Common myeloid progenitor, CD34-positive (primary cell): Measurements from ENCODE around the gene GRIK2.

ENCODE experiments used
- CTCF ChIA-PET: fragments of 350-600 bp; sonication (Branson Sonifier 250); formaldehyde crosslinking; loops from one replicate; lab custom pipeline; 2021; ENCODE audit warnings: antibody characterized with exemption; lab: Charles Lee
- POLR2A ChIA-PET: fragments of 350-600 bp; sonication (Branson Sonifier 250); formaldehyde crosslinking; loops from one replicate; lab custom pipeline; 2021; ENCODE audit warnings: antibody characterized with exemption; lab: Charles Lee
- DNase-seq, 3 donors: peaks; one replicate each; pipeline versions ENCODE4 v3.0.0 to v3.0.0-alpha.2; 2013
- H3K27ac ChIP-seq, 2 experiments: 1 replicate in 1 of 2; 2 replicates in 1 of 2; pipeline ENCODE4 v1.7.0; 2013; ENCODE audit warnings: inconsistent platforms in 2 of 2, low read length in 2 of 2, mild to moderate bottlenecking in 2 of 2, low read depth in 1 of 2, moderate library complexity in 1 of 2; ENCODE audit not compliant: severe bottlenecking in 2 of 2, insufficient read depth in 1 of 2, poor library complexity in 1 of 2
- H3K27me3 ChIP-seq, 5 experiments: replicated peaks in 2 of 5; 1 replicate in 3 of 5; 2 replicates in 2 of 5; pipeline versions ENCODE4 v1.6.1 to v1.7.0; 2013; ENCODE audit warnings: low read length in 4 of 5, mild to moderate bottlenecking in 2 of 5, moderate library complexity in 2 of 5, inconsistent platforms in 1 of 5; ENCODE audit not compliant: insufficient read depth in 5 of 5, control insufficient read depth in 4 of 5
- H3K36me3 ChIP-seq, 4 experiments: 1 replicate in 2 of 4; 2 replicates in 2 of 4; pipeline versions ENCODE4 v1.6.1 to v1.7.0; 2013; ENCODE audit warnings: low read length in 3 of 4, control low read depth in 1 of 4, mild to moderate bottlenecking in 1 of 4; ENCODE audit not compliant: control insufficient read depth in 4 of 4, insufficient read depth in 4 of 4
- H3K4me1 ChIP-seq, 4 experiments: 1 replicate in 3 of 4; 2 replicates in 1 of 4; pipeline versions ENCODE4 v1.6.1 to v1.7.1; 2013; ENCODE audit warnings: low read length in 3 of 4, mild to moderate bottlenecking in 3 of 4, control low read depth in 1 of 4, inconsistent platforms in 1 of 4, moderate library complexity in 1 of 4; ENCODE audit not compliant: control insufficient read depth in 4 of 4, insufficient read depth in 4 of 4; ENCODE audit errors: control extremely low read depth in 1 of 4
- H3K4me3 ChIP-seq, 7 experiments: 1 replicate in 4 of 7; 2 replicates in 3 of 7; pipeline versions ENCODE4 v1.5.1 to v1.7.0; 2013; ENCODE audit warnings: mild to moderate bottlenecking in 7 of 7, low read length in 6 of 7, moderate library complexity in 6 of 7, inconsistent platforms in 2 of 7, low read depth in 2 of 7, control low read depth in 1 of 7; ENCODE audit not compliant: insufficient read depth in 4 of 7, control insufficient read depth in 1 of 7; ENCODE audit errors: extremely low read depth in 1 of 7
- H3K9me3 ChIP-seq, 5 experiments: 1 replicate in 4 of 5; 2 replicates in 1 of 5; pipeline versions ENCODE4 v1.6.1 to v1.7.1; 2013; ENCODE audit warnings: low read length in 4 of 5, mild to moderate bottlenecking in 2 of 5, inconsistent platforms in 1 of 5, low read depth in 1 of 5, moderate library complexity in 1 of 5; ENCODE audit not compliant: control insufficient read depth in 4 of 5, insufficient read depth in 2 of 5; ENCODE audit errors: control extremely low read depth in 1 of 5
- WGBS: methylation state at CpG from one replicate; pipeline ENCODE4 v1.1.5; 2013; ENCODE audit not compliant: insufficient coverage; 5-methylcytosine and 5-hydroxymethylcytosine counted together

The GRIK2 gene

DNA sequence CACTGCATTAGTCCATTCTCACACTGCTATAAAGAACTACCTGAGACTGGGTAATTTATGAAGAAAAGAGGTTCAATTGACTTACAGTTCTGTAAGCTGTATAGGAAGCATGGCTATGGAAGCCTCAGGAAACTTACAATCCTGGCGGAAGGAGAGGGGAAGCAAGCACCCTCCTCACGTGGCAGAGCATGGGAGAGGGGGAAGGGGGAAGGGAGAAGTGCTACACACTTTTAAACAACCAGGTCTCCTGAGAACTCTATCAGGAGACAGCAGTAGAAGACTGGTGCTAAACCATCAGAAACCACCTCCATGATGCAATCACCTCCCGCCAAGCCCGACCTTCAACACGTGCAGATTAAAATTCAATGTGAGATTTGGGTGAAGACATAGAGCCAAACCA lies 494.0 kb downstream of the GRIK2 start:
- no peaks in the 10 kb centered on the region for H3K27me3 ChIP-seq
- no peaks in the 10 kb centered on the region for H3K36me3 ChIP-seq
- no peaks in the 10 kb centered on the region for H3K4me1 ChIP-seq
- H3K27ac ChIP-seq: no peak overlapping the region
- WGBS: 60% methylated on average over 1 of the region's 5 CpGs
- H3K9me3 ChIP-seq: no peaks in the 10 kb centered on the region
- DNase-seq: no peak
- no peak overlapping the region for H3K4me3 ChIP-seq
- CTCF ChIA-PET: no interaction called here
- POLR2A ChIA-PET: no interaction called here

DNA sequence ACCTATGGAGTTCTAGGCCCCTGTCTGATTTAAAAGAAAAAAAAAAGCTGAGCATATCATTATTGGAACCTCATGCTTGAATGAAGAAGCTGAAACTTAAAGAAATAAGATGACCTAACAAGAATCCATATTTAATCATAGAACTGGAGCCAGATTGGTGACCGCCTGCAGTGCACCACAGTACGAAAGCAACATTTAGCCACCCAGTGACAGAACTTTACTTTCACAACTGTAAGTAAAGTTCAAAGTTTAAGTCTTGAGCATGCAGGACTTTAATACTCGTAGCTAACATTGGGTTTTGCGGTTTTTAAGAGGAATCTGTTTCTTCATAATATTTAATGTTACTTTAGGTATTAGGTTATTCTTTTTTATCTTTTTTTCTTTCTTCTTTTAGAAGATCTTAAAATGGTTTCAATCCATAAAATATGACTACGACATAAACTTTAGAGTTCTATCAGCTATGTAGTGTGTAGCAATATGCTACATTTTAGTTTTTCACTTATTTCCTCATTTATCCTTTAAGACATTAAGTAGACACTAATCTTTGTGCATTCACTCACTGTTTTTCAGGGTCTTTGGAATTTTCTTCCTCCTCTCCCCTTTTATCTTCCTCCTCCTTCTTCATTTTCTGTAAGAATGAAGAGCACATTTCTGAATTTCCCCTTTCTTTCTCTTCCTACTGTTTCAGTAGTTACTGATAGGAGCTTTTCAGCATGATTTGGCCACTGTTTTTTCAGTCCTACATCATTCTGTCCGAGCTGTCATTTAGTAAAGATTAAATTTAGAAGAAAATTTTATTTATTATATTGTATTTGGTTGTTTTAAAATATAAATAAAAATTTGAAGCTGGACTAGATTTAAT lies 514.1 kb downstream of the GRIK2 start:
- no peak for DNase-seq
- Histone ChIP-seq H3K27ac (no peak overlapping the region), H3K4me3 (no peak overlapping the region), H3K4me1 (no peaks in the 10 kb centered on the region), H3K9me3 (no peaks in the 10 kb centered on the region), H3K27me3 (no peaks in the 10 kb centered on the region), H3K36me3 (no peaks in the 10 kb centered on the region)
- POLR2A ChIA-PET: no interaction called here
- no CpG with 5 or more reads among the region's 6 CpGs for WGBS
- CTCF ChIA-PET: no interaction called here

DNA sequence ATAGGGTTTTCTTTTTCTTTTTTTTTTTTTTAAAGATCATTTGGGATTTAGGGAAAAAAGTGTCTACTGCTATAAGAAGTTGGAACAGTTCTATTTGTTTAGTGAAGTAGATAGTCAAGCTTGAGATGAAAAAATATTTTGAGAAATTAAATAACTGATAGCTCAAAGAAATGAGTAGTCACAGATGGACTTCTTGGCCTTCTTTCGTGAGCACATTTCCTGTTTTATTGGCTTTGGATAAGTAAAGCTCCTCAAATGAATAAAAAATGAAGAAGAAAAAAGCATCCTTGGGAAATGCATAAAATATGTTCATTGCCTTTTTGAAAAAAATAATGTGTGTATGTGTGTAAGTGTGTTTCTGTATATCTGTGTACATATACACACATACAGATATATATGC lies 515.9 kb downstream of the GRIK2 start:
- no peaks in the 10 kb centered on the region for H3K4me1 ChIP-seq
- H3K9me3 ChIP-seq: no peaks in the 10 kb centered on the region
- no peaks in the 10 kb centered on the region for H3K36me3 ChIP-seq
- no peak overlapping the region for H3K27ac ChIP-seq
- ChIA-PET CTCF (no interaction called here), POLR2A (no interaction called here)
- WGBS: 80% methylated on average over 1 of the region's 1 CpG
- H3K4me3 ChIP-seq: no peak overlapping the region
- H3K27me3 ChIP-seq: no peaks in the 10 kb centered on the region
- DNase-seq: no peak

DNA sequence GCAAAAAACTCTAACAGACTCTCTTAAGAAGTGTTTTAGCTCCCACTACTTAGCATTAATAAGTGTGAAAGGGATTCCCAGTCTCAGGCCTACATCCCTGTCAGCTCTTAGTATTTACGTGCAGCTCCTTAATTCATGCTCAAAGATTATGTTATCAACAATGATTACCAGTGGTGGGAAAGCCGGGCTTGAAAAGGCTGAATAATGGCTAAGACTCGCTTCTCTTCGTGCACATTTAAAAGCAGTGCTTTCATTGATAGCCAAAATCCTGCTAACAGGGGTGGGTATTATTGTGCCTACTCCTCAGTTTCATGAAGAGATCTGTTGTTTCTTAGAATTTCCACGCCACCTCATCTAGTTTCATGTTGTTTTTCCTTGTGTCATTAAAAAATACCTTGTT lies 518.8 kb downstream of the GRIK2 start:
- Histone ChIP-seq H3K4me1 (no peaks in the 10 kb centered on the region), H3K36me3 (no peaks in the 10 kb centered on the region), H3K4me3 (no peak overlapping the region), H3K27ac (no peak overlapping the region), H3K9me3 (no peaks in the 10 kb centered on the region), H3K27me3 (no peaks in the 10 kb centered on the region)
- POLR2A ChIA-PET: no interaction called here
- no peak for DNase-seq
- 88% methylated on average over 5 of the region's 5 CpGs for WGBS
- CTCF ChIA-PET: no interaction called here

DNA sequence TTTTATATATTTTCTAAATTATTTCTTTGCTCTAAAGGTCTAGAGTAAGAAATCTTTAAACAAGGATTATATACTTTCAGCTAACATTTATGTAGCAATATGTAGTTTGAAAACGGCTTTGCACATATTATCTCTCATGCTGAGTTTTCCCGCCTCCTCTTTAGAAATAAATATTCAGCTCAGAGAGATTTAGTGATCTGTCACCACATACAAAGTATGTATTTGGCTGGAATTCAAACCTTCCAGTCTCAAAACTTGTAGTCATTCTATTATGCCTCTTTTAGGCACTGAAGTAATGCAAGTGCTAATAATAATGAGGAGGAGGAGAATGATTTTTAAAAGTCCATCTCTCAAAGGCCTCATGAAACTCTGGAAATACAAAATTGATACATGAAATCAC lies 525.0 kb downstream of the GRIK2 start:
- ChIA-PET CTCF (no interaction called here), POLR2A (no interaction called here)
- H3K4me1 ChIP-seq: no peaks in the 10 kb centered on the region
- H3K36me3 ChIP-seq: no peaks in the 10 kb centered on the region
- DNase-seq: no peak
- H3K9me3 ChIP-seq: no peaks in the 10 kb centered on the region
- no peak overlapping the region for H3K27ac ChIP-seq
- 80% methylated on average over 1 of the region's 2 CpGs for WGBS
- no peak overlapping the region for H3K4me3 ChIP-seq
- H3K27me3 ChIP-seq: no peaks in the 10 kb centered on the region

DNA sequence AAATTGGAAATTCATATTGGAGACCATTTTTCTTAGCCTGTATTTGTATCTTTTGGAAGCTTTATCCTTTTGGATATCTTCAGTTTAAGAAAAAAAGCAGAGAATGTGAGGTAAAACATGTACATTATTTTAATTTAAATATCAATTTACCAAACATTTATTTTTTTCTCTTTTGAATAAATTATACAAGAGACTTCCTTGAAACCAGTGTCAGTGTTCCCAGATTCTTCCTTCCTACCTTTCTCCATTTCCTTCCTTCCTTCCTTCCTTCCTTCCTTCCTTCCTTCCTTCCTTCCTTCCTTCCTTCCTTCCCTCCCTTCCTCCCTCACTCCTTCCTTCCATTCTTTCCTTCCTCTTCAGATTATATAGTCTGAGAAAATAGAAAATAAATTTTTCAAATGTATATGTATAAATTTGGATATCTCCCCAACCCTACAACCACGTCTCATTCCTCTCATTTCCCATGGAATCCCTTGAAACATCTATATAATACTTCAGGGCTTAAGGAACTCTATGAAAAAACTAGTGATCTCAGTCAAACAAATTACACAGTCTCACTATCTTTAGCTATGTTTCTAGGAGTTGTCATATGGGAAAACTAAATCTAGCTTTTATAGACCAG lies 528.4 kb downstream of the GRIK2 start:
- Histone ChIP-seq H3K4me3 (no peak overlapping the region), H3K36me3 (no peaks in the 10 kb centered on the region), H3K27me3 (no peaks in the 10 kb centered on the region), H3K27ac (no peak overlapping the region), H3K9me3 (no peaks in the 10 kb centered on the region), H3K4me1 (no peaks in the 10 kb centered on the region)
- WGBS: no CpG with 5 or more reads among the region's 1 CpG
- ChIA-PET CTCF (no interaction called here), POLR2A (no interaction called here)
- DNase-seq: no peak

DNA sequence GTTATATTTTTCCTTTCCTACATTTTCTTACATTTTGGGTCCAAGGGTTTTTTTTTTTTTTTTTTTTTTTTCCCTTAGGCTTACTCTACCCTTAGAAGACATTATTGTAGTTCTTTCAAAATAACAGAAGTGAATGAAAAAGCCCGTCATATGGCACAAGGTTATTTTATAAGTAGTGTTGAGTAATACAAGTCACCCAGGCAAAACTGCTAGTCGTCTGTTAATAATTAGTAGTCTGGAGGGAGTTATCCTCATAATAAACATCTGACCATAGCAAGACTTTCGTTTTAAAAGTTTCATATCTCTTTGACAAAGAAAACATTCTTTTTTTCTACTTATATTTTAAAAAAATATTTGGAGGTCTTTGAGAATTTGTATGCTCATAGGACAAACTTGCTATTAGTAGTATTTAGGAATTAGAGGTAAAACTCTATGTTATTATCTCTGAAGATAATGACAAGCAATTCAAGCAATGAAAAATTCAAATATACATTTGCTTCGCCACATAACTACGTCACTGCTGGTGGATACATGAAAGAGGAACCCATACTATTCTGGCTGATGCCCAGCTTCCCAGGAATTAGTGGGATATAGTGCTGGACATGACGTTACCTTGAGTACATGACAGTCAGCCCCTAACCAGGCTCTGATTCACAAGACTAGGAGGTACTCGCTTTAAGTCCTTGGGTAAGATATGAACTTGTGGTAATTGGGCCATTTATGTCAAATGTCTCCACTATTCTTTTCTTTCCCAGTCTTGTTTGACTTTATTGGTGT lies 532.8 kb downstream of the GRIK2 start:
- no peaks in the 10 kb centered on the region for H3K27me3 ChIP-seq
- ChIA-PET POLR2A (no interaction called here), CTCF (no interaction called here)
- no peak overlapping the region for H3K27ac ChIP-seq
- 100% methylated on average over 2 of the region's 7 CpGs for WGBS
- DNase-seq: no peak
- no peaks in the 10 kb centered on the region for H3K4me1 ChIP-seq
- no peaks in the 10 kb centered on the region for H3K36me3 ChIP-seq
- no peaks in the 10 kb centered on the region for H3K9me3 ChIP-seq
- no peak overlapping the region for H3K4me3 ChIP-seq
